ENCODE measurements around the gene FNBP1. TPM values are rescaled to one million over a fixed set of nuclear protein-coding genes. Genes with fewer than 3 reads are reported as not detected.
"Not testable (repeated sequence)": the region's sequence is repeated elsewhere in the genome, so short reads cannot be mapped to it uniquely, and the experiment has no call there.

FNBP1 gene
- total and polyA plus RNA-seq, 2 donors (not counting 1 experiment from before 2014, with no cell fraction given): 42.9 to 318 TPM

DNA sequence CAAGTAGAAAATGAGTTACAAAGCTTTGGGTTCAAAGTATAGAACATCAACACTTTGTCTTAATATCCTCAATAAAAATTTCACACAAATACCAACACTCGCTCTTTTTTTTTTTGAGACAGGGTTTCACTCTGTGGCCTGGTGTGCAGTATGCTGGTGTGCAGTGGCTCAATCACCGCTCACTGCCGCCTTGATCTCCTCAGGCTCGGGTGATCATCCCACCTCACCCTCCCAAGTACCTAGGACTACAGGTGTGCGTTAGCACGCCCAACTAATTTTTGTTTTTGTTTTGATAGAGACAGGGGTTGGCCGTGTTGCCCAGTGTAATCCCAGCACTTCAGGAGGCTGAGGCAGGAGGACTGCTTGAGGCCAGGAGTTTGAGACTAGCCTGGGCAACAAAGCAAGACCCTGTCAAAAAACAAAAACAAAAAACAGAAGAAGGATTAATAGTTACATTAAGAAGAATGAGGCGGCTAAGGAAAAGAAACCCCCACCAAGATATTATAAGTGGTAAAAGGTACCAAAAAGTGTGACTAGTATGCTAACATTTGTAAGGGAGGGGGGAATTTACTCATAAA, 20.3 kb downstream of the FNBP1 start:
- Mint-ChIP-seq H3K9me3 (ENCODE audit: insufficient read depth) (no peaks in the 10 kb centered on the region), H3K27ac (peak overlapping the region; percentile 98), H3K4me3 (peak overlapping the region; percentile 88), H3K4me1 (peaks cover 83% of the 10 kb centered on the region), H3K27me3 (no peaks in the 10 kb centered on the region)
- intact Hi-C loops (cut with micrococcal nuclease): loop anchor here (2.0 to 5.0 kb wide), 3 partner anchors 16 to 35 kb away; no protein-coding TSS in a partner anchor
- peak; percentile 16 for ATAC-seq (ENCODE audit: low read depth)
- Histone ChIP-seq H2AFZ (ENCODE audit: insufficient read depth, low read depth, low read length, poor library complexity, severe bottlenecking) (no peak overlapping the region), H4K20me1 (ENCODE audit: control insufficient read depth, insufficient read depth, low read length, poor library complexity, severe bottlenecking) (no peaks in the 10 kb centered on the region), H3K79me2 (ENCODE audit: control insufficient read depth, insufficient read depth, low read length) (peaks cover 100% of the 10 kb centered on the region), H3K4me1 (ENCODE audit: control insufficient read depth in 2 of 2, insufficient read depth in 2 of 2, low read length in 2 of 2) (peaks cover 70 to 81% of the 10 kb centered on the region in 2 donors), H3K9me3 (ENCODE audit: control extremely low read depth in 1 of 3, control insufficient read depth in 2 of 3, insufficient read depth in 1 of 3, low read length in 2 of 3) (peaks cover 0 to 3% (median 0%) of the 10 kb centered on the region in 3 donors), H3K9ac (ENCODE audit: low read length) (peak overlapping the region; percentile 46), H3K27me3 (replicated peaks in 1 of 4; ENCODE audit: control extremely low read depth in 1 of 4, control insufficient read depth in 3 of 4, insufficient read depth in 4 of 4, low read length in 3 of 4) (no peaks in the 10 kb centered on the region), H3K36me3 (replicated peaks in 1 of 2; ENCODE audit: control extremely low read depth in 1 of 2, control insufficient read depth in 1 of 2, extremely low read depth in 1 of 2, insufficient read depth in 2 of 2, low read length in 1 of 2) (peaks cover 0 to 5% of the 10 kb centered on the region in 2 experiments), H3K4me3 (ENCODE audit: control extremely low read depth in 1 of 5, extremely low read depth in 1 of 5, insufficient read depth in 1 of 5, low read depth in 2 of 5, low read length in 4 of 5) (peak overlapping the region in 2 of 5 experiments; percentile 23), H3K27ac (ENCODE audit: low read length in 2 of 2) (peak overlapping the region; percentile 87 to 95), H3K4me2 (replicated peaks; ENCODE audit: low read depth, low read length, poor library complexity, severe bottlenecking) (peak overlapping the region; percentile 72)
- no CpG with 5 or more reads among the region's 8 CpGs for WGBS (ENCODE audit: insufficient coverage)
- ChIA-PET POLR2A (interaction anchor here (0.5 to 3.5 kb wide), 12 partner anchors 9 to 129 kb away, joined by 3 to 20 read pairs (median 10); no protein-coding TSS in a partner anchor), CTCF (interaction anchor here (0.9 to 2.1 kb wide), 7 partner anchors 9 to 85 kb away, joined by 3 to 8 read pairs (median 5); no protein-coding TSS in a partner anchor)
- DNase-seq: no peak
- TF ChIP-seq, protein P1, sequence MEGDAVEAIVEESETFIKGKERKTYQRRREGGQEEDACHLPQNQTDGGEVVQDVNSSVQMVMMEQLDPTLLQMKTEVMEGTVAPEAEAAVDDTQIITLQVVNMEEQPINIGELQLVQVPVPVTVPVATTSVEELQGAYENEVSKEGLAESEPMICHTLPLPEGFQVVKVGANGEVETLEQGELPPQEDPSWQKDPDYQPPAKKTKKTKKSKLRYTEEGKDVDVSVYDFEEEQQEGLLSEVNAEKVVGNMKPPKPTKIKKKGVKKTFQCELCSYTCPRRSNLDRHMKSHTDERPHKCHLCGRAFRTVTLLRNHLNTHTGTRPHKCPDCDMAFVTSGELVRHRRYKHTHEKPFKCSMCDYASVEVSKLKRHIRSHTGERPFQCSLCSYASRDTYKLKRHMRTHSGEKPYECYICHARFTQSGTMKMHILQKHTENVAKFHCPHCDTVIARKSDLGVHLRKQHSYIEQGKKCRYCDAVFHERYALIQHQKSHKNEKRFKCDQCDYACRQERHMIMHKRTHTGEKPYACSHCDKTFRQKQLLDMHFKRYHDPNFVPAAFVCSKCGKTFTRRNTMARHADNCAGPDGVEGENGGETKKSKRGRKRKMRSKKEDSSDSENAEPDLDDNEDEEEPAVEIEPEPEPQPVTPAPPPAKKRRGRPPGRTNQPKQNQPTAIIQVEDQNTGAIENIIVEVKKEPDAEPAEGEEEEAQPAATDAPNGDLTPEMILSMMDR (IDR thresholded peaks at IDR 0.05): no peak
- no peak for TF ChIP-seq EZH2 (IDR thresholded peaks at IDR 0.05; ENCODE audit: borderline replicate concordance, insufficient read depth, low read depth, low read length, poor library complexity, severe bottlenecking)

DNA sequence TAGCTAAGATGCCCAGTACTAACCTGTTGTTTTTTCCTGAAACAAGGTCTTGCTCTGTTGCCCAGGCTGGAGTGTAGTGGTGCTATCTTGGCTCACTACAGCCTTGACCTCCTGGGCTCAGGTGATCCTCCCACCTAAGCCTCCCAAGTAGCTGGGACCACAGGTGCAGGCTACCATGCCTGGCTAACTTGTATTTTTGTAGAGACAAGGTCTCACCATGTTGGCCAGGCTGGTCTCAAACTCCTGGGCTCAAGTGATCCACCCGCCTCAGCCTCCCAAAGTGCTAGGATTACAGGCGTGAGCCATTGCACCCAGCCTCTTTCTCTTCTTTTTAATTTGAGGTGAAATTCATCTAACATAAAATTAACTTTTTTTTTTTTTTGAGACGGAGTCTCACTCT, 21.1 kb downstream of the FNBP1 start:
- 80% methylated on average over 1 of the region's 3 CpGs for WGBS (ENCODE audit: insufficient coverage)
- H3K27me3 ChIP-seq (replicated peaks in 1 of 4; ENCODE audit: control extremely low read depth in 1 of 4, control insufficient read depth in 3 of 4, insufficient read depth in 4 of 4, low read length in 3 of 4); H2AFZ ChIP-seq (ENCODE audit: insufficient read depth, low read depth, low read length, poor library complexity, severe bottlenecking); H3K9me3 ChIP-seq (ENCODE audit: control extremely low read depth in 1 of 3, control insufficient read depth in 2 of 3, insufficient read depth in 1 of 3, low read length in 2 of 3); H3K36me3 ChIP-seq (replicated peaks in 1 of 2; ENCODE audit: control extremely low read depth in 1 of 2, control insufficient read depth in 1 of 2, extremely low read depth in 1 of 2, insufficient read depth in 2 of 2, low read length in 1 of 2); H4K20me1 ChIP-seq (ENCODE audit: control insufficient read depth, insufficient read depth, low read length, poor library complexity, severe bottlenecking); H3K9ac ChIP-seq (ENCODE audit: low read length); DNase-seq; H3K27me3 Mint-ChIP-seq; H3K9me3 Mint-ChIP-seq (ENCODE audit: insufficient read depth); H3K4me3 ChIP-seq (ENCODE audit: control extremely low read depth in 1 of 5, extremely low read depth in 1 of 5, insufficient read depth in 1 of 5, low read depth in 2 of 5, low read length in 4 of 5); ATAC-seq (ENCODE audit: low read depth): not testable (repeated sequence)
- Histone ChIP-seq H3K27ac (ENCODE audit: low read length in 2 of 2) (peak overlapping the region; percentile 87 to 95), H3K79me2 (ENCODE audit: control insufficient read depth, insufficient read depth, low read length) (peaks cover 100% of the 10 kb centered on the region), H3K4me1 (ENCODE audit: control insufficient read depth in 2 of 2, insufficient read depth in 2 of 2, low read length in 2 of 2) (peaks cover 66 to 82% of the 10 kb centered on the region in 2 donors), H3K4me2 (replicated peaks; ENCODE audit: low read depth, low read length, poor library complexity, severe bottlenecking) (peak overlapping the region; percentile 13)
- Mint-ChIP-seq H3K4me1 (peaks cover 83% of the 10 kb centered on the region), H3K4me3 (peak overlapping the region; percentile 40), H3K27ac (peak overlapping the region; percentile 81)
- intact Hi-C loops (cut with micrococcal nuclease): loop anchor here (1.0 to 5.0 kb wide), 4 partner anchors 9 to 35 kb away; no protein-coding TSS in a partner anchor
- ChIA-PET CTCF (interaction anchor here (0.9 to 1.8 kb wide), 2 partner anchors 13 to 17 kb away, joined by 6 to 7 read pairs; no protein-coding TSS in a partner anchor), POLR2A (interaction anchor here (0.7 to 3.5 kb wide), 6 partner anchors 11 to 29 kb away, joined by 3 to 19 read pairs (median 10); no protein-coding TSS in a partner anchor)

Measured in B cell (primary cell).